Neural progenitor cell (in vitro differentiated cells): Measurements from ENCODE around the gene PPIP5K1.

ENCODE experiments used
- CTCF ChIP-seq: fragments of 200-600 bp; sonication (generic); IDR thresholded peaks from 2 replicates; pipeline ENCODE4 v1.5.1; 2017; ENCODE audit warnings: antibody characterized with exemption, mild to moderate bottlenecking
- EZH2 ChIP-seq: fragments of 200-600 bp; sonication (generic); IDR thresholded peaks from 2 replicates; pipeline ENCODE4 v1.6.1; 2017; ENCODE audit warnings: antibody characterized with exemption, mild to moderate bottlenecking, moderate library complexity
- EZH2phosphoT487 ChIP-seq: fragments of 200-600 bp; sonication (generic); IDR thresholded peaks from 2 replicates; pipeline ENCODE4 v1.6.1; 2017; ENCODE audit warnings: antibody characterized with exemption

DNA sequence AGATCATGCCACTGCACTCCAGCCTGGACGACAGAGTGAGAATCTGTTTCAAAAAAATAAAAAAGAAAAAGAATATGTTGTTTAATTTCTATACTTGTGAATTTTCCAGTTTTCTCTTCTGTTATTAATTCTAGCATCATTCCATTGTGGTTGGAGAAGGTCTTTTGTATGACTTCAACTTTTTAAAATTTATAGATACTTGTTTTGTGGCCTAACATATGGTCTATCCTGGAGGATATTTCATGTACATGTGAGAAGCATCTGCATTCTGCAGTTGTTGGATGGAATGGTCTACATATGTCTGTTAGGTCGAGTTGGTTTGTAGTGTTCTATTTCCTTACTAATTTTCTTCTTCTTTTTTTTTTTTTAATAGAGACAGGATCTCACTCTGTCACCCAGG lies 37.0 kb downstream of the PPIP5K1 start:
- TF ChIP-seq EZH2 (no peak), CTCF (no peak), EZH2phosphoT487 (no peak)
